H1 (cell line): ENCODE measurements around the gene SERINC5.

Source experiments
- CBX5 ChIP-seq: fragments of 300-800, 300-1000 bp; sonication (generic); IDR thresholded peaks from 2 replicates; pipeline ENCODE4 v1.7.1; 2016; ENCODE audit warnings: antibody characterized with exemption, low read length, low read depth
- CEBPB ChIP-seq: IDR thresholded peaks from 2 replicates; pipeline ENCODE4 v1.6.1; 2012; ENCODE audit warnings: low read depth, low read length
- EP300 ChIP-seq, 2 experiments: IDR thresholded peaks; 1 replicate in 1 of 2; 2 replicates in 1 of 2; pipeline ENCODE4 v1.6.1; 2011 to 2012; ENCODE audit warnings: low read depth in 2 of 2, low read length in 2 of 2, mild to moderate bottlenecking in 2 of 2, borderline replicate concordance in 1 of 2, inconsistent platforms in 1 of 2, moderate library complexity in 1 of 2
- EZH2 ChIP-seq: fragments of 200-600 bp; sonication (generic); IDR thresholded peaks from 2 replicates; pipeline ENCODE4 v1.7.1; 2012; ENCODE audit warnings: low read depth, mild to moderate bottlenecking, moderate library complexity, low read length, inconsistent platforms; ENCODE audit not compliant: severe bottlenecking
- GTF2F1 ChIP-seq: IDR thresholded peaks from 2 replicates; pipeline ENCODE4 v1.6.1; 2012; ENCODE audit warnings: low read depth, low read length, improper control_type of control experiment, borderline replicate concordance
- POLR2A ChIP-seq, 2 experiments: IDR thresholded peaks; 1 replicate in 1 of 2; 2 replicates in 1 of 2; pipeline ENCODE4 v1.6.1; 2011; ENCODE audit warnings: low read depth in 2 of 2, low read length in 2 of 2, mild to moderate bottlenecking in 2 of 2; ENCODE audit errors: control extremely low read depth in 1 of 2
- RAD21 ChIP-seq, 2 experiments: IDR thresholded peaks in 1 of 2; conservative IDR thresholded peaks in 1 of 2; 2 replicates each; pipeline ENCODE4 v1.6.1; 2011; ENCODE audit warnings: low read depth in 2 of 2, low read length in 2 of 2, improper control_type of control experiment in 1 of 2, inconsistent platforms in 1 of 2, mild to moderate bottlenecking in 1 of 2, moderate library complexity in 1 of 2
- TF ChIP-seq, protein P1 (sequence below), 3 experiments: IDR thresholded peaks; 1 replicate in 2 of 3; 2 replicates in 1 of 3; pipeline versions ENCODE4 v1.5.1 to v1.6.1; 2011; ENCODE audit warnings: low read length in 3 of 3, mild to moderate bottlenecking in 3 of 3, inconsistent platforms in 2 of 3, low read depth in 1 of 3, moderate library complexity in 1 of 3; ENCODE audit not compliant: insufficient read depth in 1 of 3; ENCODE audit errors: control extremely low read depth in 1 of 3

DNA sequence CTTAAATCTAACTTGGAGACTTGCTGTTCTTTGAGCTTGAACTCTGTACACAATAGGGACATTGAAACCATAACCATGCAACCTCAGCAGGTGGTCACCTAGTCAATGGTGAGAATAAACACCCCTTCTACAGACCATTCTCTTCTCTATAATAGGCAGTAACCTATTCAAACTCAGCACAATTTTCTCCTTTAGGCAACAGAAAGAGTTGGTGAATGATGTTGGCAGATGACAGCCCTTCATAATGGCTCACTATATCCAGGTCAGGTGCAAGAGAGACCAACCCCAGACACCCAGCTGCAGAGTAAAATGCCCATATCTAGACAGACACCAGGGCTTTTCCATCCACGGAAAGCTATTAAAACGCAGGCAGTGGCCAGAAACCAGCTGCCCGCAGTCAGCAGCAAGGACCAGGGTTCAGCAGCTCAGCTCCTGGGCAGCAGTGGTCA is 106.7 kb downstream of the SERINC5 start:
- TF ChIP-seq, protein P1, sequence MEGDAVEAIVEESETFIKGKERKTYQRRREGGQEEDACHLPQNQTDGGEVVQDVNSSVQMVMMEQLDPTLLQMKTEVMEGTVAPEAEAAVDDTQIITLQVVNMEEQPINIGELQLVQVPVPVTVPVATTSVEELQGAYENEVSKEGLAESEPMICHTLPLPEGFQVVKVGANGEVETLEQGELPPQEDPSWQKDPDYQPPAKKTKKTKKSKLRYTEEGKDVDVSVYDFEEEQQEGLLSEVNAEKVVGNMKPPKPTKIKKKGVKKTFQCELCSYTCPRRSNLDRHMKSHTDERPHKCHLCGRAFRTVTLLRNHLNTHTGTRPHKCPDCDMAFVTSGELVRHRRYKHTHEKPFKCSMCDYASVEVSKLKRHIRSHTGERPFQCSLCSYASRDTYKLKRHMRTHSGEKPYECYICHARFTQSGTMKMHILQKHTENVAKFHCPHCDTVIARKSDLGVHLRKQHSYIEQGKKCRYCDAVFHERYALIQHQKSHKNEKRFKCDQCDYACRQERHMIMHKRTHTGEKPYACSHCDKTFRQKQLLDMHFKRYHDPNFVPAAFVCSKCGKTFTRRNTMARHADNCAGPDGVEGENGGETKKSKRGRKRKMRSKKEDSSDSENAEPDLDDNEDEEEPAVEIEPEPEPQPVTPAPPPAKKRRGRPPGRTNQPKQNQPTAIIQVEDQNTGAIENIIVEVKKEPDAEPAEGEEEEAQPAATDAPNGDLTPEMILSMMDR (IDR thresholded peaks at IDR 0.05; ENCODE audit: control extremely low read depth in 1 of 3, insufficient read depth in 1 of 3, low read depth in 1 of 3, low read length in 3 of 3), result no peak
- TF ChIP-seq GTF2F1 (no peak), RAD21 (IDR thresholded peaks at IDR 0.05 in 1 of 2, conservative IDR thresholded peaks at IDR 0.05 in 1 of 2; ENCODE audit: low read depth in 2 of 2, low read length in 2 of 2) (no peak), EP300 (IDR thresholded peaks at IDR 0.05; ENCODE audit: borderline replicate concordance in 1 of 2, low read depth in 2 of 2, low read length in 2 of 2) (no peak), CBX5 (no peak), EZH2 (no peak), POLR2A (IDR thresholded peaks at IDR 0.05; ENCODE audit: control extremely low read depth in 1 of 2, low read depth in 2 of 2, low read length in 2 of 2) (no peak), CEBPB (no peak)
